ENCODE data around the gene KIAA1328. TPM values are rescaled to one million over a fixed set of nuclear protein-coding genes. Genes with fewer than 3 reads are reported as not detected.

KIAA1328 gene
- total RNA-seq, 1 experiment from 2014 or later, result 10.2 TPM

DNA sequence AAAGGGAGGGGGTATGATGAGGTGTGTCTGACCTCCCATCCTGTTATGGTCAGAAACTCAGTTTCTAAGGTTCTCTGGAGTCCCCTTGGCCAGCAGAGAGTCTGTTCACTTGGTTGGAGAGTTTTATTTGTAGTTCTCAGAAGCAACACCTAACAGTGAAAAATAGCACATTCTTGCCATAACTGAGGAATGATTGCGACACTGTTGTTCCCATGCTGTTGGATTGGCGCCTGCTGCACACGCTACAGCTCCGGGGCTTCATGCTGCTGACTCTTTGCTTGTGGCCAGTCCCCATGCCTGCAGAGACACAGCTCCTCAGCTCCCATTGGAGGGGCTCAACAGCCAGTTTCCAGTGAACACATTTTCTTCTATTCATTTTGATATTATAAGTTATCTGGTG, 42.2 kb upstream of the KIAA1328 start:
- Mint-ChIP-seq H3K4me3 (ENCODE audit: low read depth, unreplicated experiment) (no peak overlapping the region), H3K9me3 (ENCODE audit: low read depth, unreplicated experiment) (no peaks in the 10 kb centered on the region), H3K27me3 (ENCODE audit: unreplicated experiment) (no peaks in the 10 kb centered on the region), H3K27ac (ENCODE audit: unreplicated experiment) (no peak overlapping the region), H3K36me3 (ENCODE audit: insufficient read depth, unreplicated experiment) (peaks cover 7% of the 10 kb centered on the region), H3K4me1 (ENCODE audit: low read depth, unreplicated experiment) (no peaks in the 10 kb centered on the region)
- BruUV-seq (replicated peaks), result no TSS peak
- intact Hi-C loops (cut with micrococcal nuclease; ENCODE audit: unreplicated experiment), result no loop called here
- TF ChIP-seq, protein P1, sequence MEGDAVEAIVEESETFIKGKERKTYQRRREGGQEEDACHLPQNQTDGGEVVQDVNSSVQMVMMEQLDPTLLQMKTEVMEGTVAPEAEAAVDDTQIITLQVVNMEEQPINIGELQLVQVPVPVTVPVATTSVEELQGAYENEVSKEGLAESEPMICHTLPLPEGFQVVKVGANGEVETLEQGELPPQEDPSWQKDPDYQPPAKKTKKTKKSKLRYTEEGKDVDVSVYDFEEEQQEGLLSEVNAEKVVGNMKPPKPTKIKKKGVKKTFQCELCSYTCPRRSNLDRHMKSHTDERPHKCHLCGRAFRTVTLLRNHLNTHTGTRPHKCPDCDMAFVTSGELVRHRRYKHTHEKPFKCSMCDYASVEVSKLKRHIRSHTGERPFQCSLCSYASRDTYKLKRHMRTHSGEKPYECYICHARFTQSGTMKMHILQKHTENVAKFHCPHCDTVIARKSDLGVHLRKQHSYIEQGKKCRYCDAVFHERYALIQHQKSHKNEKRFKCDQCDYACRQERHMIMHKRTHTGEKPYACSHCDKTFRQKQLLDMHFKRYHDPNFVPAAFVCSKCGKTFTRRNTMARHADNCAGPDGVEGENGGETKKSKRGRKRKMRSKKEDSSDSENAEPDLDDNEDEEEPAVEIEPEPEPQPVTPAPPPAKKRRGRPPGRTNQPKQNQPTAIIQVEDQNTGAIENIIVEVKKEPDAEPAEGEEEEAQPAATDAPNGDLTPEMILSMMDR (IDR thresholded peaks at IDR 0.05; ENCODE audit: unreplicated experiment), result no peak
- no peak for DNase-seq
- CTCF ChIA-PET, result no interaction called here

DNA sequence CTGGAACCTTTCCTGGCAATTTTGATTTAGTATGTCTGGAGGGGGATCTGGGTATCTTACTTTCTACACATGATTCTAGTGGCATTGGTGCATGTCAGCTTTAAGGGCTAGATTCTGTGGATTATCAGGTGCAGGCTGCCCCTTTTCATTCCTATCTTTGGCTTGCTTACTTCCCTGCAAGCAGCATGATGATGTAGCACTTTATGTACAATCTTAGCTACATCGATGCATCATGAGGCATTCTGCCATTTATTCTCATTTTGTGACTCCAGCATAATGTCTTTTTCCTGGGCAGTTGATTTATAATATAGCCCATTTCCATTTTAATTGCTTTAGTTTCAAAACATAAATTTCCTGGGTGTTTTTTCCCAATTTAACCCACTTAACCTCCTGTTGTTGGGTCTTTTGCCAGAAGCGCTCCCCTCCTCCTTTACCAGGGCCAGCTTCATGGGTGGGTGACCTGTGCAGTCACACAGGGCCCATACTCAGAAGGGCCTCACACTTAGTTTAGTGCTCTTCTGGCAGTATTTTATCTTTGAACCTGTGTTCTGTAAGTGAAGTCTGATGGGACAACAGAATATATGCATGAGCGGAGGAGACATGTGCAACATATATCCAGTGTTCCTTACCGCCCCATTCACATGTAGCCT, 36.2 kb upstream of the KIAA1328 start:
- H3K27ac Mint-ChIP-seq (ENCODE audit: unreplicated experiment), result no peak overlapping the region
- no peak for DNase-seq
- intact Hi-C loops (cut with micrococcal nuclease; ENCODE audit: unreplicated experiment), result no loop called here
- H3K36me3 Mint-ChIP-seq (ENCODE audit: insufficient read depth, unreplicated experiment), result peaks cover 12% of the 10 kb centered on the region
- no peaks in the 10 kb centered on the region for H3K27me3 Mint-ChIP-seq (ENCODE audit: unreplicated experiment)
- H3K9me3 Mint-ChIP-seq (ENCODE audit: low read depth, unreplicated experiment), result no peaks in the 10 kb centered on the region
- BruUV-seq (replicated peaks), result no TSS peak
- TF ChIP-seq, protein P1 (IDR thresholded peaks at IDR 0.05; ENCODE audit: unreplicated experiment), result no peak
- H3K4me3 Mint-ChIP-seq (ENCODE audit: low read depth, unreplicated experiment), result no peak overlapping the region
- H3K4me1 Mint-ChIP-seq (ENCODE audit: low read depth, unreplicated experiment), result no peaks in the 10 kb centered on the region
- CTCF ChIA-PET, result no interaction called here

- Mint-ChIP-seq H3K27ac (ENCODE audit: unreplicated experiment) (no peak overlapping the region), H3K27me3 (ENCODE audit: unreplicated experiment) (no peaks in the 10 kb centered on the region), H3K36me3 (ENCODE audit: insufficient read depth, unreplicated experiment) (peaks cover 14% of the 10 kb centered on the region), H3K4me3 (ENCODE audit: low read depth, unreplicated experiment) (no peak overlapping the region), H3K9me3 (ENCODE audit: low read depth, unreplicated experiment) (no peaks in the 10 kb centered on the region), H3K4me1 (ENCODE audit: low read depth, unreplicated experiment) (no peaks in the 10 kb centered on the region)
- CTCF ChIA-PET, result no interaction called here
- no TSS peak for BruUV-seq (replicated peaks)
- no peak for DNase-seq
- intact Hi-C loops (cut with micrococcal nuclease; ENCODE audit: unreplicated experiment), result no loop called here
- TF ChIP-seq, protein P1 (IDR thresholded peaks at IDR 0.05; ENCODE audit: unreplicated experiment), result no peak
Observed at GRCh38 chr18:36798738-36799473, 30.0 kb upstream of the KIAA1328 start.

DNA sequence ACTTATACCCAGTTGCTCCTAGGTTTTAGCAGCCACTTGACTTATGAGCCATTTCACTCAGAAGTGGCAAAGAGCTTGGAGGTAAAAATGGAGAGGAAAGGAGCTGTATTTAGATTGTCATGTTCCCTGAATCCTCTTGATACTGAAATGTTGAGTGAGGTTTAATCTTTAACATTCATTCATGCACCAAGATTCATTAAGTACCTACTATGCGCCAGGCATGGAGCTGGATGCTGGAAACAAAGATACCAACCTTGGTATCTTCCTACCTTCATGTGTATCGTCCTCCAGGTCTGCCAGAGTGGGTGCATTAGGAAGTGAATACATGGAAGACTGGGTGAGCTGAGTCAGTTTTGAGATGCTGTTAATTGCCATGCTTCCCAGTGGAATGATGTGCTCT, 23.8 kb upstream of the KIAA1328 start:
- no peak overlapping the region for H3K4me3 Mint-ChIP-seq (ENCODE audit: low read depth, unreplicated experiment)
- no peak overlapping the region for H3K27ac Mint-ChIP-seq (ENCODE audit: unreplicated experiment)
- DNase-seq, result no peak
- BruUV-seq (replicated peaks), result no TSS peak
- CTCF ChIA-PET, result no interaction called here
- H3K9me3 Mint-ChIP-seq (ENCODE audit: low read depth, unreplicated experiment), result no peaks in the 10 kb centered on the region
- intact Hi-C loops (cut with micrococcal nuclease; ENCODE audit: unreplicated experiment), result no loop called here
- no peaks in the 10 kb centered on the region for H3K4me1 Mint-ChIP-seq (ENCODE audit: low read depth, unreplicated experiment)
- H3K36me3 Mint-ChIP-seq (ENCODE audit: insufficient read depth, unreplicated experiment), result peaks cover 28% of the 10 kb centered on the region
- TF ChIP-seq, protein P1 (IDR thresholded peaks at IDR 0.05; ENCODE audit: unreplicated experiment), result no peak
- H3K27me3 Mint-ChIP-seq (ENCODE audit: unreplicated experiment), result no peaks in the 10 kb centered on the region

Data from Calu3 (cell line).